Measurements from ENCODE around the gene USP28.

DNA sequence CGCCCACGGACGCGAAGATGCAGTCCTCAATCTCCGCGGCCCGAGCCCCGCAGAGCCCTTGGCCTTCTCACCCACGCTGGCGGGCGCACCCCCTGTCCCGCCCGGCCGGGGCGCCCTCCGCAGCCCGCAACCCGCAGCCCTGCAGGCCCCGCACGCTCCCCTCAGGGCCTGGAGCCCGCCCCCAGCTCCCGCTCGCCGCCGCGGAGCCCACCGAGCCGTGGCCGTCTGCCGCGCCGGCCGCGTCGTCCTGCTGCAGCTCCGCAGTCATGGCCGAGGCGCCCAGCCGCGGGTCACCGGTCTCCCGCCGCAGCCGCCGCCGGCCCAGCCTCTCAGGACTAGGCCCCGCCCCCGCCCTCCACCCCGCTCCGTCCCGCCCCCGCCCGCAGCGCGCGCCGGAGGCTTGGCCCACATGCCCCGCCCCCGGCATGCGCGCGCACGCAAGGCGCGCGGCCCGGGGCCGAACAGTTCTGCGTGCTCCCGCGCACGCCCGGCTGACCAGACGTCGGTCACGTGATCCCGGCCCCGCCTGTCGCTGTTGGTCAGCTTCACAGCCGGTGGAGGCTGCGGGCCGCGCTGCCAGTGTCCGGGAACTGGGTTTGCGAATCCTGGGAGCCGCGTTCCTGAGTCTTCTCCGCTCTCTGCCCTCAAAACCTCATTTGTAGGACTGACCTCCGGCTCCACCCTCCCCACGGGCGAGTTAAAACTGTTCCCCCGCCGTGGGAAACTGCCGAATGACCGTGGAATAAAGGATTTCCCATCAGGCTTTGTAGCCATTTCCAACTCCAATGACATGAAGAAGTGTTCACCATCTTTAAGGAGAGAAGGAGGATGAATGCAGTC is at the start of gene USP28:
- peak; percentile 64 to 95 for TF ChIP-seq POLR2A (IDR thresholded peaks at IDR 0.05; ENCODE audit: control extremely low read depth in 1 of 2, low read depth in 2 of 2, low read length in 2 of 2)
- peak; percentile 86 for TF ChIP-seq TAF1 (IDR thresholded peaks at IDR 0.05; ENCODE audit: low read depth, low read length)
- no peak for TF ChIP-seq EGR1 (IDR thresholded peaks at IDR 0.05; ENCODE audit: borderline replicate concordance, low read depth, low read length)
- TF ChIP-seq MAFK (IDR thresholded peaks at IDR 0.05; ENCODE audit: low read depth, low read length), result no peak
- TF ChIP-seq, protein P1, sequence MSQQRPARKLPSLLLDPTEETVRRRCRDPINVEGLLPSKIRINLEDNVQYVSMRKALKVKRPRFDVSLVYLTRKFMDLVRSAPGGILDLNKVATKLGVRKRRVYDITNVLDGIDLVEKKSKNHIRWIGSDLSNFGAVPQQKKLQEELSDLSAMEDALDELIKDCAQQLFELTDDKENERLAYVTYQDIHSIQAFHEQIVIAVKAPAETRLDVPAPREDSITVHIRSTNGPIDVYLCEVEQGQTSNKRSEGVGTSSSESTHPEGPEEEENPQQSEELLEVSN (IDR thresholded peaks at IDR 0.05), result peak; percentile 46
- TF ChIP-seq PHF8 (conservative IDR thresholded peaks at IDR 0.05; ENCODE audit: low read depth, low read length), result peak; percentile 60
- no peak for TF ChIP-seq CTCF (IDR thresholded peaks at IDR 0.05; ENCODE audit: control extremely low read depth in 1 of 3, insufficient read depth in 1 of 3, low read depth in 1 of 3, low read length in 3 of 3)
- no peak for TF ChIP-seq RAD21 (IDR thresholded peaks at IDR 0.05 in 1 of 2, conservative IDR thresholded peaks at IDR 0.05 in 1 of 2; ENCODE audit: low read depth in 2 of 2, low read length in 2 of 2)
- no peak for TF ChIP-seq EZH2 (IDR thresholded peaks at IDR 0.05; ENCODE audit: low read depth, low read length, severe bottlenecking)
- TF ChIP-seq, protein P2, sequence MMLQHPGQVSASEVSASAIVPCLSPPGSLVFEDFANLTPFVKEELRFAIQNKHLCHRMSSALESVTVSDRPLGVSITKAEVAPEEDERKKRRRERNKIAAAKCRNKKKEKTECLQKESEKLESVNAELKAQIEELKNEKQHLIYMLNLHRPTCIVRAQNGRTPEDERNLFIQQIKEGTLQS (IDR thresholded peaks at IDR 0.05; ENCODE audit: insufficient read depth, low read depth, low read length), result peak; percentile 83; the same call in 1 of the 2 replicates
- peak; percentile 68; the same call in 1 of the 2 replicates for TF ChIP-seq YY1 (IDR thresholded peaks at IDR 0.05; ENCODE audit: low read depth, low read length)
- no peak for TF ChIP-seq ZNF274 (IDR thresholded peaks at IDR 0.05; ENCODE audit: borderline replicate concordance, extremely low read depth, low read length)
- 0 out of 2 replicates have a peak, but pooled peaks have one; percentile 41 for TF ChIP-seq RBBP5 (IDR thresholded peaks at IDR 0.05; ENCODE audit: borderline replicate concordance, low read depth, low read length)
- TF ChIP-seq BACH1 (IDR thresholded peaks at IDR 0.05; ENCODE audit: low read length), result no peak

All from H1 (cell line).